DND-41 (cell line): ENCODE data around the gene PLEKHA8.
A peak's percentile ranks its signal among the peaks of the same experiment; 100 is the strongest.

ENCODE experiments used
- EZH2 ChIP-seq: IDR thresholded peaks from 3 replicates; pipeline ENCODE4 v1.6.1; 2012; ENCODE audit warnings: borderline replicate concordance, low read depth, mild to moderate bottlenecking, moderate library complexity, low read length, inconsistent platforms; ENCODE audit not compliant: severe bottlenecking
- TF ChIP-seq, protein P1 (sequence below): IDR thresholded peaks from 2 replicates; pipeline ENCODE4 v1.5.1; 2012; ENCODE audit warnings: borderline replicate concordance, low read length, moderate library complexity, mild to moderate bottlenecking; ENCODE audit not compliant: poor library complexity, severe bottlenecking; ENCODE audit errors: extremely low read depth

DNA sequence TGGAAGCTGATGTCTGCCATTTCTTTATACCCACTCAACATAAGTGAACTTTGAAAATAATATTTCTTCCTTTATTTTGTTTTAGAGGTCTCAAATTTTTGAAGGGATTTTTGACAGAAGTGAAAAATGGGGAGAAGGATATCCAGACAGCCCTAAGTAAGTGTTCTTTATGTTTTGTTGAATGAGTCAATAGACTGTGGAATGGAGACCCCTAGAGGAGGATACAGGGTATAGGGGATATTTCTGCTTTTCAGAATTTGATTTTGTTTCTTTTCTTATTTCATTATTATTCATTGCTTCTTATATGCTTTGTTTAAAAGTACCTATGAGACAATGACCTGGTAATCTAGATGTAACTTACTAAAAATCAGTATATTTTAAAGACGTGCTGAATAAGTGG lies 34.4 kb downstream of the PLEKHA8 start:
- TF ChIP-seq, protein P1, sequence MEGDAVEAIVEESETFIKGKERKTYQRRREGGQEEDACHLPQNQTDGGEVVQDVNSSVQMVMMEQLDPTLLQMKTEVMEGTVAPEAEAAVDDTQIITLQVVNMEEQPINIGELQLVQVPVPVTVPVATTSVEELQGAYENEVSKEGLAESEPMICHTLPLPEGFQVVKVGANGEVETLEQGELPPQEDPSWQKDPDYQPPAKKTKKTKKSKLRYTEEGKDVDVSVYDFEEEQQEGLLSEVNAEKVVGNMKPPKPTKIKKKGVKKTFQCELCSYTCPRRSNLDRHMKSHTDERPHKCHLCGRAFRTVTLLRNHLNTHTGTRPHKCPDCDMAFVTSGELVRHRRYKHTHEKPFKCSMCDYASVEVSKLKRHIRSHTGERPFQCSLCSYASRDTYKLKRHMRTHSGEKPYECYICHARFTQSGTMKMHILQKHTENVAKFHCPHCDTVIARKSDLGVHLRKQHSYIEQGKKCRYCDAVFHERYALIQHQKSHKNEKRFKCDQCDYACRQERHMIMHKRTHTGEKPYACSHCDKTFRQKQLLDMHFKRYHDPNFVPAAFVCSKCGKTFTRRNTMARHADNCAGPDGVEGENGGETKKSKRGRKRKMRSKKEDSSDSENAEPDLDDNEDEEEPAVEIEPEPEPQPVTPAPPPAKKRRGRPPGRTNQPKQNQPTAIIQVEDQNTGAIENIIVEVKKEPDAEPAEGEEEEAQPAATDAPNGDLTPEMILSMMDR = peak; percentile 71
- no peak for TF ChIP-seq EZH2
